IPS DF 4.7 (cell line): Measurements from ENCODE around the gene UBE2R2.
A peak's percentile ranks its signal among the peaks of the same experiment; 100 is the strongest.

ENCODE experiments used
- DNase-seq: peaks from one replicate; pipeline ENCODE4 v3.0.0-alpha.2; 2013; ENCODE audit warnings: low spot score; ENCODE audit errors: extremely low read depth

Gene UBE2R2

DNA sequence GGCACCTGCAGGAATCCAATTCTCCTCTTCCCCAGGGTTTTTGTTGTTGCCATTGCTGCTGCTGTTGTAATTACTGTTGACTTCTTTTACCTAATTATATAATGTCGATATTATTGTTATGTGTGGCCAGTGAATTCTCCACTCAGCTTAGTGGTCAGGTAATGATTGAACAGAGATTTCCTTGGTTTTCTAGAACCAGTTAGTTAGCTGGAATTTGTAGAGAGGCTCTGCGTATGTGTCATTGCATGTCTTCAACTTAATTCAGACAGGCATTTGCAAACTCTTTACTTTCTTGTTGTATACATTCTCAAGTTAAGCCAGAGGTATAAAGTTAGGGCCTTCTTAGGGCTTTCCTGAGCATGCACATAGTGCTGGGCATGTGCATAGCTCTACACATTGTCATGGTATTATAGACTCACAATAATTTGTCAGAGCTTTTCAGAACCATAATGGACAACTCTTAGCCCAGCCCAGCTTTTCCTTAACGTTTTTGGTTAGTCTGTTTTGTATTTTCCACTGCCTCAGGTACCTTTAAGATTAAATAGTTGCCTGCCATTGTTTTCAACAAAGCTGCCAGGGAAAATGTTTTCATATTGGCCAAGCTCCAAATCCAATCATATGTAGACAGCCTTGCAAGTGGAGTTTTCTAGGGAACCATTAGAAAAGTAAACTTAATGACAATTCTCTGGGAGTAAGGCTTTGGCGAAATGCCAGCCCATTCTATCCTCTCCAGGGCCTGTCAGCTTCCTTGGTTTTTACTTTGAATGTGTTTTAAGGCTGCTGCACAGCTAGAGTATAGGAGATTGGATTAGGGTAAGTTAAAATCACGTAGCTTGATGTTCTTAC lies 68.1 kb downstream of the UBE2R2 start:
- DNase-seq, result no peak

DNA sequence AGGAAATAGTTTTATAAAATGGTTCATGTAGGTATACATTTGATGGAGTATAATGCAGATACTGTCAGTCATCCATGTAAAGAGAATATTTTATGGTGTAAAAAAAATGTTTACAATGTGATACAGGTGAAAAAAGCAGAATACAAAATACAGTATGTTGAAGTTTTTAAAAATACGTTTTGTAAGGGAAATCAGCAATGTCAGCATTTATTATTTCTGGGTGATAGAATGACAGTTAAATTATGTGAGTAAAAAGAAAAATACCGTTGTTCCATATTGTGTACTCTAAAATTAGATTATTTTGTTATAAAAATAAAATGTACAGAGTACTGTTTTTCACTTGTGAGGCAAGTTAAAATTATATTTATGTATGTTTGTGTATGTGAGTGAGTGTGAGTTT lies 69.0 kb downstream of the UBE2R2 start:
- no peak for DNase-seq

GRCh38 chr9:33893861-33894260 lies 76.9 kb downstream of the UBE2R2 start:
- no peak for DNase-seq

GRCh38 chr9:33894316-33894715 lies 77.4 kb downstream of the UBE2R2 start:
- DNase-seq, result no peak

DNA sequence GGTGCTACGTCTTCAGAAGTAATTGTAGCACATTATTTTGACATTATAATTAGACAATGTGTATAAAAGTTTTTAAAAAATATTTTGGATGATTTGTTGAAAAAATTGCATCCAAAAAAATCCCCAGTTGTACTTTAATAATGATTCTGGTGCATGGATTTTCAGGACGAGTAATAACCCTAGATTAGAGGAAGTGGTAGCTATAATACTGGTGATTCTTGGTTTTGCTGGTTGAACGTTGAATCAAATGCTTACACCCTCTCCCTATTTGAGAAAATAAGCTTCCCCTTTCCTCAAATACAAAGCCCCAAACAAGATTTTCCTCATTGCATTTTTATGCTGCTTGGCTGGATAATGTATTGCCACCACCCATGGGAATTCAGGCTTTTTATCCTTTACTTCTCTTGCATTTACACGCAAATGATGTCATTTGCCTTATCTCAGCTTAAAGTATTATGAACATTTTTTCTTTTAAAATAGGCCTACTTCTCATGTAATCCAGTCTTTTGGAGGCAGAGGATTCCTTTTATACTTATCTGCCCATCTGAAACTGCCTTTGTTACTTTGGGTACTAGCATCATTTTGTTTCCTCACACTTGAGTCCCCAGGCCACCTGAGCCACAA lies 86.3 kb downstream of the UBE2R2 start:
- no peak for DNase-seq

GRCh38 chr9:33905137-33905536 lies 88.2 kb downstream of the UBE2R2 start:
- DNase-seq, result no peak

DNA sequence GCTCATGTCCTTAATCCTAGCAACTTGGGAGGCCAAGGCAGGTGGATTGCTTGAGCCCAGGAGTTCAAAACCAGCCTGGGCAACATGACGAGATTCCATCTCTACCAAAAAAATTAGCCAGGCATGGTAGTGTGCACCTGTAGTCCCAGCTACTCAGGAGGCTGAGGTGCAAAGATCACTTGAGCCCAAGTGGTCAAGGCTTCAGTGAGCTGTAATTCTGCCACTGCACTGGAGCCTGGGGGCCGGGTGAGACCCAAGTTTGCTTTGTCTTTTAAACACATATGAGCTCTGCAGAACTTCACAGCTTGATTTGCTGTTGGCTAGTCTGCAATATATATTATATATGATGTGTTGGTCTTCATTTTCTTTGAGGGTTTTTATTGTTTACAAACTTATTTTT lies 89.8 kb downstream of the UBE2R2 start:
- DNase-seq, result no peak

DNA sequence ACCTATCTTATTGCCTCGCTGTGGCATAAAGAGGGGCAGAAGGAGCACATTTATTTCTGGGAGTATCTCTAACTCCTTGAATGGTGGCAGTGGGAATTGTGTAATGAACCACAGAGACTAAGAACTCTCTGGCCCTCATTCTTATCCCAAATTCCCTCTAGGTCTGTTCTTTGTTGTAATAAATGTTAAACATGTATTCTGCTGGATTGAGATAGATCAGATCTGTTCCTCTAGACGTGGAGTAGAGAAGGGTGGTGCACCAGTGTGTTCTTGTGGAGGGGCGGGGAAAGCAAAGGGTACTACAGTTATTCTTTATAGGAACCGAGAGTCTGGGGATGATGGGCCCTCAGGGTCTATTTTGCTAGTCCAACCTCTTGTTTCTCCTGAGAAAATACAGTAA lies 90.4 kb downstream of the UBE2R2 start:
- DNase-seq, result no peak

GRCh38 chr9:33908114-33908513 lies 91.2 kb downstream of the UBE2R2 start:
- DNase-seq, result no peak

- no peak for DNase-seq
Observed at GRCh38 chr9:33908749-33909148, 91.8 kb downstream of the UBE2R2 start.

- DNase-seq, result no peak
Observed at GRCh38 chr9:33913541-33913940, 96.6 kb downstream of the UBE2R2 start.

- no peak for DNase-seq
Observed at GRCh38 chr9:33914887-33915628, 98.1 kb downstream of the UBE2R2 start.

- DNase-seq, result no peak
Observed at GRCh38 chr9:33917036-33917435, 100.1 kb downstream of the UBE2R2 start.

- no peak for DNase-seq
Observed at GRCh38 chr9:33919276-33919897, 102.4 kb downstream of the UBE2R2 start.

GRCh38 chr9:33921967-33922895 lies 105.3 kb downstream of the UBE2R2 start:
- DNase-seq, result no peak

GRCh38 chr9:33923079-33923478 lies 106.1 kb downstream of the UBE2R2 start:
- no peak for DNase-seq

DNA sequence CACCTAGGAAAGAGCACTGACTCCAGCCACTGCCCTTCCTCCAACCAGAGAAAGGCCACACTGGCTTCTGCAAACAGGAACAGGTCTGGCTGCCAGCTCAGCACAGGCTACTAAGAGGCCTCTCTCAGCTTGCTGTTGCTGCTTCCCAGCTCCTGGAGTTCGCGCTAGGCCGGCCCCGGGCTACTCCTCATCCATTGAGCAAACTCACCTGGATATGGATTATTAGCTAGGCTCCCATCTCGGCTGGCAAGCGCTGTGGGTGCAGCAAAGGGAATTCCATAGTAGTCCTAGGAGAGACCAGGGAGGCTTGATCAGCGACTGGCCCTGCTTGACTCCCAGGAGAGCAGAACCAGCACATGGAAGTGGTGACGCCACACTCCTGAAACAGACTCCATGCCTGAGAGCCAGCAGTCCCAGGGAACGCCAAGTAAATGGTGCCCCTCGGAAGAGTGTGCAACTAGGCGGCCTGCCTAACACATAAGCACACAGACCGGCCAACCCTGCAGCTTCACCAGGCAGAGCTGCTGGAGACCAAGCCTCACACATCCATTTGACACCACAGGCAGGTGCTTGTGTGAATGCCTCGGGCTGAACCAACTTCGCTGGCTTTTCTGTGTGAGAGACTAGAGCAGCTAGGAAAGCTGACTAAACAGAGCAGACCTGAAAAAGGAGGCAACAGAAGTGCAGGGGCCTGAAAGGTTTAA lies 107.2 kb downstream of the UBE2R2 start:
- DNase-seq, result no peak

DNA sequence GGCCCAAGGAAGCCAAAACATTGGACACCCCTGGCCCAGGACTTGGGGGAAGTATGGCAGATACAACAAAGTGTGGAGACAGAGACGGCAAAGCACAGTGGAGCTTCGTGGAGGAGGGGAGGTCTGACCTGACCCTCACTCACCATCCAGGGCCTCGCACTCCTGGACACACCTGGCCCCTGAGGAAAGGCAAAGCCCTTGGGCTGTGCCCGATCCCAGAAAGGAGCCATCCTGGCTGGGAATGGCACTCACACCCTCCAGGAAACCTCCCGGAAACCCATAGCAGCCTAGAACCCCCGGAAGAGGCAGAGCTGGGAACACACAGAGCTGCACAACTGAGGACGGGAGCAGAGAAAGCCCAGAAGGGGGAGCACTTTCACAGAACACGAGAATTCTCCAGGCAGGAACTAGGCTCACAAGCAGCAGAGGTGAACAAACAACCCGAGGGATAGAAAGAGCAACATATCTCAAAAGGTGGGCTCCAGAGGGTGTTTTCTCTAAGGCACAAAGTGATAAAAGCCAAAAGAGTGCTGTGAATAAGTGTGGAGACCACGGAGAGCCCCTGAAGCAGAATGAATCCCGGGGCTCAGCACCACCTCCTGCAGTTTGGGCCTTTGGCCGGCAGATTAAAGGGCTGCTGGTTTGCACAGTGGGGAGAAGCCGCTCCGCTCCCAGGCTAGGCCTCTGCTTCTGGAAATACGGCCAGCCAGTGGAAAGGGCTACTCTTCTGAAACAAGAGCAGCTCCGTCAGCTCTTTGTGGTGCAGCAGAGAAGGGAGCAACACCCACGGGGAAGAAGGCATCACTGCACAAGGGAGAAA lies 108.2 kb downstream of the UBE2R2 start:
- DNase-seq, result peak; percentile 41

- no peak for DNase-seq
Observed at GRCh38 chr9:33926746-33927485, 110.0 kb downstream of the UBE2R2 start.
